SK-N-MC (cell line): Measurements from ENCODE around the gene ETFB.

ENCODE experiments used
- DNase-seq: peaks from one replicate; pipeline ENCODE4 v3.0.0-alpha.2; 2011; ENCODE audit warnings: low read depth, low spot score
- H3K27ac ChIP-seq: fragments of 200-600 bp; sonication (generic); 2 replicates; pipeline ENCODE4 v1.5.1; 2016; ENCODE audit warnings: mixed run types
- H3K36me3 ChIP-seq: fragments of 200-600 bp; sonication (generic); 2 replicates; pipeline ENCODE4 v1.6.1; 2017; ENCODE audit warnings: antibody characterized with exemption, low read length, mixed read lengths; ENCODE audit not compliant: insufficient read depth
- H3K4me3 ChIP-seq: fragments of 200-600 bp; sonication (generic); 2 replicates; pipeline ENCODE4 v1.5.1; 2016
- H3K9ac ChIP-seq: fragments of 200-600 bp; sonication (generic); 2 replicates; pipeline ENCODE4 v1.8.0; 2017; ENCODE audit warnings: mixed run types, mixed read lengths; ENCODE audit not compliant: insufficient read length
- H3K9me3 ChIP-seq: fragments of 200-600 bp; sonication (generic); 2 replicates; pipeline ENCODE4 v1.6.1; 2017; ENCODE audit warnings: low read depth, mild to moderate bottlenecking, antibody characterized with exemption, low read length, moderate library complexity, mixed read lengths
- EZH2 ChIP-seq: fragments of 200-600 bp; sonication (generic); IDR thresholded peaks from one replicate; pipeline ENCODE4 v1.6.1; 2017; ENCODE audit warnings: antibody characterized with exemption
- FOXP2 ChIP-seq: optimal IDR thresholded peaks from 2 replicates; pipeline ENCODE3; 2011; ENCODE audit warnings: mild to moderate bottlenecking, moderate library complexity; ENCODE audit not compliant: insufficient read depth; ENCODE audit errors: extremely low read length, control extremely low read depth
- POLR2AphosphoS5 ChIP-seq: IDR thresholded peaks from 2 replicates; pipeline ENCODE4 v1.6.1; 2012; ENCODE audit warnings: mild to moderate bottlenecking, low read depth, low read length, borderline replicate concordance

The ETFB gene

GRCh38 chr19:51301266-51301665 is 64.9 kb downstream of the ETFB start:
- DNase-seq, result no peak
- no peaks in the 10 kb centered on the region for H3K36me3 ChIP-seq

GRCh38 chr19:51297406-51297805 is 68.8 kb downstream of the ETFB start:
- no peaks in the 10 kb centered on the region for H3K36me3 ChIP-seq
- no peak overlapping the region for H3K9ac ChIP-seq

More at GRCh38 chr19:51301266-51301665, 64.9 kb downstream of the ETFB start:
- Histone ChIP-seq H3K9ac (no peak overlapping the region), H3K27ac (no peak overlapping the region), H3K4me3 (no peak overlapping the region), H3K9me3 (no peaks in the 10 kb centered on the region)
- TF ChIP-seq POLR2AphosphoS5, result no peak
- TF ChIP-seq FOXP2, result no peak

GRCh38 chr19:51296336-51297093 is 69.7 kb downstream of the ETFB start:
- DNase-seq, result no peak
- Histone ChIP-seq H3K9ac (no peak overlapping the region), H3K9me3 (no peaks in the 10 kb centered on the region), H3K4me3 (no peak overlapping the region), H3K36me3 (no peaks in the 10 kb centered on the region), H3K27ac (no peak overlapping the region)
- no peak for TF ChIP-seq FOXP2
- TF ChIP-seq POLR2AphosphoS5, result no peak
- TF ChIP-seq EZH2, result no peak

More at GRCh38 chr19:51297406-51297805, 68.8 kb downstream of the ETFB start:
- TF ChIP-seq EZH2, result no peak
- no peak for TF ChIP-seq FOXP2
- no peak for TF ChIP-seq POLR2AphosphoS5
- Histone ChIP-seq H3K4me3 (no peak overlapping the region), H3K9me3 (no peaks in the 10 kb centered on the region), H3K27ac (no peak overlapping the region)
- no peak for DNase-seq

- DNase-seq, result no peak
- Histone ChIP-seq H3K9ac (no peak overlapping the region), H3K9me3 (no peaks in the 10 kb centered on the region), H3K27ac (no peak overlapping the region), H3K4me3 (no peak overlapping the region), H3K36me3 (no peaks in the 10 kb centered on the region)
- TF ChIP-seq FOXP2 (no peak), EZH2 (no peak), POLR2AphosphoS5 (no peak)
These were observed 70.6 kb downstream of the ETFB start for GRCh38 chr19:51295382-51296126.
